ENCODE measurements around the gene GOLGA8S.

Gene GOLGA8S

DNA sequence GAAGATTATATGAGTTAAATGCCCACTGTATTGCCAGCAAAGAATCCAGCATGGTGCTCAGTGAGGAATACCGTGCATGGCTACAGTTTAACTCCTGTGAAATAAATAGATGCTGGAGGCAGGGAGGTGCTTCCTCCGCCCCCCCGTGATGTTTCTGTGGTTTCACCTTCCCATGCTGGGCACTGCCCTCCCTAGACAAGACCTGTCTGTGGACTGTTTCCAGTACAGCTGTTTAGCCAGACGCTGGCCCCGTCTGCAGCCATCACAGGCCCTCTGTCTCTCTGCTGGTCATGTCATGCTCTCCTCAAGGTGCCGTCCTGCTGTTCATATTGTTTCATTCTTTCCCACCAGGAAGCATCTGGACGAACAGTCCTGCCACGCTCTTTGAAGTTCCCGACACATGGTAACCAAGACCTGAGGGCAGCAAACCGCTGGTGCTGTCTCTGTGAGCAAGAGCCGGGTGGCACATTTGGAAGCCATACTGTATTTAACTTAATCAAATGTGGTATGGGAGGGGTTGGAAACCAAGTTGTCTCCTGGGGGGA, 31.4 kb downstream of the GOLGA8S start:
- TF ChIP-seq POLR2AphosphoS5 (IDR thresholded peaks at IDR 0.05; ENCODE audit: low read depth, low read length) (no peak), FOXP2 (optimal IDR thresholded peaks at IDR 0.05; ENCODE audit: borderline replicate concordance, extremely low read depth, extremely low read length, insufficient read depth) (no peak)

- TF ChIP-seq FOXP2 (optimal IDR thresholded peaks at IDR 0.05; ENCODE audit: borderline replicate concordance, extremely low read depth, extremely low read length, insufficient read depth), result no peak
- TF ChIP-seq TAF1 (IDR thresholded peaks at IDR 0.05; ENCODE audit: borderline replicate concordance, insufficient read depth, low read length), result no peak
- no peak for TF ChIP-seq SIN3A (IDR thresholded peaks at IDR 0.05; ENCODE audit: borderline replicate concordance, insufficient read depth, low read length)
- no peak for TF ChIP-seq REST (IDR thresholded peaks at IDR 0.05; ENCODE audit: insufficient read depth in 1 of 2, low read depth in 2 of 2, low read length in 2 of 2)
- TF ChIP-seq POLR2AphosphoS5 (IDR thresholded peaks at IDR 0.05; ENCODE audit: low read depth, low read length), result no peak
Measured at GRCh38 chr15:23387621-23388190, 33.2 kb downstream of the GOLGA8S start.

- no peak for TF ChIP-seq POLR2AphosphoS5 (IDR thresholded peaks at IDR 0.05; ENCODE audit: low read depth, low read length)
- TF ChIP-seq SIN3A (IDR thresholded peaks at IDR 0.05; ENCODE audit: borderline replicate concordance, insufficient read depth, low read length), result no peak
- TF ChIP-seq REST (IDR thresholded peaks at IDR 0.05; ENCODE audit: insufficient read depth in 1 of 2, low read depth in 2 of 2, low read length in 2 of 2), result no peak
- no peak for TF ChIP-seq FOXP2 (optimal IDR thresholded peaks at IDR 0.05; ENCODE audit: borderline replicate concordance, extremely low read depth, extremely low read length, insufficient read depth)
- no peak for TF ChIP-seq TAF1 (IDR thresholded peaks at IDR 0.05; ENCODE audit: borderline replicate concordance, insufficient read depth, low read length)
Measured at GRCh38 chr15:23395030-23395692, 40.6 kb downstream of the GOLGA8S start.

DNA sequence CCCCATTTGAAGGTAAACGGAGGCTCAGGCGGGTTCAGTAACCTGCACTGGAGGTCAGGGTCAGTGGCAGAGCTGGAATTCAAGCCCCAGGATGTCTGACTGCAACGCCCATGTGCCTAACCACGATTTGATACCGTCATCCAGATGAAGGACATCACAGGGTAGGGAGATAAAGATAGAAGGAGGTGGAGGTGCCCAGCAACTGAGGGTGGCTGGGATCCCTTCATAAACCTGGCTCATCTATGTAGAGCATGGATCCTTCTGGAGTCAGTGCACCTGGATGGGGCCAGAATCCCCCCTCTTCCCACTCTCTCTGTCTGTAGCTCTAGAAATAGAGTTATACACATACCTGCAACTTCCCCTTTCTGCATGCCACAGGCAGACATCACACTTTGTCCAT, 41.3 kb downstream of the GOLGA8S start:
- TF ChIP-seq TAF1 (IDR thresholded peaks at IDR 0.05; ENCODE audit: borderline replicate concordance, insufficient read depth, low read length) (no peak), REST (IDR thresholded peaks at IDR 0.05; ENCODE audit: insufficient read depth in 1 of 2, low read depth in 2 of 2, low read length in 2 of 2) (no peak), FOXP2 (optimal IDR thresholded peaks at IDR 0.05; ENCODE audit: borderline replicate concordance, extremely low read depth, extremely low read length, insufficient read depth) (no peak), POLR2AphosphoS5 (IDR thresholded peaks at IDR 0.05; ENCODE audit: low read depth, low read length) (no peak), SIN3A (IDR thresholded peaks at IDR 0.05; ENCODE audit: borderline replicate concordance, insufficient read depth, low read length) (no peak)

DNA sequence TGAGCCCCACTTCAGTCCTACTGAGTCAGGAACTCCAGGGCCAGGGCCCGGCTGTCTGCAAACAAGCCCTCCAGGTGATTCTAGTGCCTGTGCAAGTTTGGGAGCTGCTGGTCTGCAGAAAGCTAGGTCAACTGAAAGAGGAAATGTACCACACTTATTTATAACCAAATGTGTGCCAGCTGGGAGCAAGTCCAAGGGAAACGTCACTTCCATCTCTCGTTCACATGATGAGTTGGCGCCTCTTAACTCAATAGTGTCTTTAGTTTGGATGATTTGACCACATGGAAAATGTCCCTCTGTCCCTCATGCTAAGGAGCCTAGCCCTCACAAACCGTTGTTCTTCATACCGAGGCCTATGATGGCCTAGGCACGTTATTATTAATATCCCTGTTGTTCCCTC, 43.2 kb downstream of the GOLGA8S start:
- TF ChIP-seq POLR2AphosphoS5 (IDR thresholded peaks at IDR 0.05; ENCODE audit: low read depth, low read length) (no peak), SIN3A (IDR thresholded peaks at IDR 0.05; ENCODE audit: borderline replicate concordance, insufficient read depth, low read length) (no peak)

DNA sequence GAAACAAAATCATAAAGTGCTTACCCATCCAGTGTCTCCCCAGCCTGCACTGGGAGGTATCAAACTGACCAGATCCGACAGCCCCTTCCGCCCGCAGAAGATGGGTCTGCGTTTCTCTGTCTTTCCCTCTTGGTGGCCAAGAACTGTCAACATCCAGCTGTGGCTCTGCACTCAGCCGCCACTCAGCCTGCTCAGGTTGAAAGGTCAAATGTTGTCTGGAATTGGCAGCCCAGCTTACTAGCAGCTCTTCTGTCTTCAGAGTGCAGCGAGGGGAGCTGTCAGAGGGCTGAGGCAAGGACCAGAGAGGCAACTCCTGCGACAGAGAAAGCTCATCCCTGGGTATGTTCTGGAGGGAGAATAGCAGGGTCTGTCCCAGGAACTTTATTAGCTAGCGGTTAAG, 47.1 kb downstream of the GOLGA8S start:
- no peak for TF ChIP-seq FOXP2 (optimal IDR thresholded peaks at IDR 0.05; ENCODE audit: borderline replicate concordance, extremely low read depth, extremely low read length, insufficient read depth)
- TF ChIP-seq POLR2AphosphoS5 (IDR thresholded peaks at IDR 0.05; ENCODE audit: low read depth, low read length), result no peak
- no peak for TF ChIP-seq SIN3A (IDR thresholded peaks at IDR 0.05; ENCODE audit: borderline replicate concordance, insufficient read depth, low read length)
- no peak for TF ChIP-seq TAF1 (IDR thresholded peaks at IDR 0.05; ENCODE audit: borderline replicate concordance, insufficient read depth, low read length)
- no peak for TF ChIP-seq REST (IDR thresholded peaks at IDR 0.05; ENCODE audit: insufficient read depth in 1 of 2, low read depth in 2 of 2, low read length in 2 of 2)
